H54 (cell line): ENCODE measurements around the gene TYK2.
A peak's percentile ranks its signal among the peaks of the same experiment; 100 is the strongest.
"Not testable (repeated sequence)": the region's sequence is repeated elsewhere in the genome, so short reads cannot be mapped to it uniquely, and the experiment has no call there.

Experiments
- DNase-seq: peaks from one replicate; pipeline ENCODE4 v3.0.0; 2011; ENCODE audit warnings: low spot score, mixed read lengths; ENCODE audit not compliant: insufficient read length
- FAIRE-seq: peaks from 3 replicates; lab custom pipeline; 2011; peaks lifted over from hg19 to GRCh38; lab: Jason Lieb, UNC
- POLR2A ChIP-seq: IDR thresholded peaks from 2 replicates; pipeline ENCODE4 v1.6.1; 2011; ENCODE audit warnings: low read depth, mild to moderate bottlenecking, low read length

The TYK2 gene

GRCh38 chr19:10374931-10375330 lies 5.4 kb downstream of the TYK2 start:
- no peak for TF ChIP-seq POLR2A
- DNase-seq, result no peak
- FAIRE-seq, result no peak

GRCh38 chr19:10372690-10373089 lies 7.7 kb downstream of the TYK2 start:
- FAIRE-seq (no peak), DNase-seq (no peak)
- TF ChIP-seq POLR2A, result no peak

GRCh38 chr19:10368101-10368803 lies 12.1 kb downstream of the TYK2 start:
- no peak for DNase-seq
- FAIRE-seq, result no peak

GRCh38 chr19:10366950-10367512 lies 13.3 kb downstream of the TYK2 start:
- not testable (repeated sequence) for DNase-seq, FAIRE-seq

More at GRCh38 chr19:10368101-10368803, 12.1 kb downstream of the TYK2 start:
- TF ChIP-seq POLR2A, result no peak

GRCh38 chr19:10365518-10365917 lies 14.9 kb downstream of the TYK2 start:
- FAIRE-seq (no peak), DNase-seq (no peak)
- no peak for TF ChIP-seq POLR2A

GRCh38 chr19:10364644-10365043 lies 15.7 kb downstream of the TYK2 start:
- FAIRE-seq (no peak), DNase-seq (no peak)
- TF ChIP-seq POLR2A, result no peak

- FAIRE-seq, result no peak
- TF ChIP-seq POLR2A, result no peak
- peak; percentile 85 for DNase-seq
These were observed 16.5 kb downstream of the TYK2 start for GRCh38 chr19:10363789-10364281.

GRCh38 chr19:10362259-10362658 lies 18.1 kb downstream of the TYK2 start:
- no peak for FAIRE-seq
- no peak for DNase-seq
- no peak for TF ChIP-seq POLR2A

GRCh38 chr19:10361569-10362011 lies 18.8 kb downstream of the TYK2 start:
- DNase-seq (no peak), FAIRE-seq (no peak)
- no peak for TF ChIP-seq POLR2A

GRCh38 chr19:10356431-10356830 lies 23.9 kb downstream of the TYK2 start:
- FAIRE-seq (no peak), DNase-seq (no peak)
- no peak for TF ChIP-seq POLR2A

- DNase-seq (no peak), FAIRE-seq (no peak)
- no peak for TF ChIP-seq POLR2A
These were observed 26.5 kb downstream of the TYK2 start for GRCh38 chr19:10353793-10354391.

- no peak for TF ChIP-seq POLR2A
- FAIRE-seq, result no peak
- DNase-seq, result no peak
These were observed 27.4 kb downstream of the TYK2 start for GRCh38 chr19:10352764-10353671.

GRCh38 chr19:10346509-10346908 lies 33.9 kb downstream of the TYK2 start:
- TF ChIP-seq POLR2A, result no peak
- no peak for DNase-seq
- no peak for FAIRE-seq
